ENCODE data around the gene ABCA7.

GRCh38 chr19:1097810-1098176 is 57.9 kb downstream of the ABCA7 start:
- TF ChIP-seq, protein P1, sequence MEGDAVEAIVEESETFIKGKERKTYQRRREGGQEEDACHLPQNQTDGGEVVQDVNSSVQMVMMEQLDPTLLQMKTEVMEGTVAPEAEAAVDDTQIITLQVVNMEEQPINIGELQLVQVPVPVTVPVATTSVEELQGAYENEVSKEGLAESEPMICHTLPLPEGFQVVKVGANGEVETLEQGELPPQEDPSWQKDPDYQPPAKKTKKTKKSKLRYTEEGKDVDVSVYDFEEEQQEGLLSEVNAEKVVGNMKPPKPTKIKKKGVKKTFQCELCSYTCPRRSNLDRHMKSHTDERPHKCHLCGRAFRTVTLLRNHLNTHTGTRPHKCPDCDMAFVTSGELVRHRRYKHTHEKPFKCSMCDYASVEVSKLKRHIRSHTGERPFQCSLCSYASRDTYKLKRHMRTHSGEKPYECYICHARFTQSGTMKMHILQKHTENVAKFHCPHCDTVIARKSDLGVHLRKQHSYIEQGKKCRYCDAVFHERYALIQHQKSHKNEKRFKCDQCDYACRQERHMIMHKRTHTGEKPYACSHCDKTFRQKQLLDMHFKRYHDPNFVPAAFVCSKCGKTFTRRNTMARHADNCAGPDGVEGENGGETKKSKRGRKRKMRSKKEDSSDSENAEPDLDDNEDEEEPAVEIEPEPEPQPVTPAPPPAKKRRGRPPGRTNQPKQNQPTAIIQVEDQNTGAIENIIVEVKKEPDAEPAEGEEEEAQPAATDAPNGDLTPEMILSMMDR (conservative IDR thresholded peaks at IDR 0.05): no peak
- TF ChIP-seq ZFX (IDR thresholded peaks at IDR 0.05): no peak
